Endothelial cell (in vitro differentiated cells): ENCODE results near the gene IFT27. TPM values are rescaled to one million over a fixed set of nuclear protein-coding genes. Genes with fewer than 3 reads are reported as not detected.
A peak's percentile ranks its signal among the peaks of the same experiment; 100 is the strongest.

Source experiments
- DNase-seq: peaks from one replicate; pipeline ENCODE4 v3.0.0; 2021; ENCODE audit warnings: low spot score
- H3K27ac Mint-ChIP-seq: one replicate; pipeline ENCODE4 v1.8.0; 2021; ENCODE audit warnings: mixed read lengths, inconsistent platforms; ENCODE audit not compliant: unreplicated experiment
- H3K27me3 Mint-ChIP-seq: one replicate; pipeline ENCODE4 v1.8.0; 2021; ENCODE audit warnings: mild to moderate bottlenecking, moderate library complexity, mixed read lengths, inconsistent platforms; ENCODE audit not compliant: unreplicated experiment
- H3K36me3 Mint-ChIP-seq: one replicate; pipeline ENCODE4 v1.8.0; 2021; ENCODE audit warnings: mild to moderate bottlenecking, low read depth, mixed read lengths, inconsistent platforms; ENCODE audit not compliant: unreplicated experiment
- H3K4me1 Mint-ChIP-seq: one replicate; pipeline ENCODE4 v1.8.0; 2021; ENCODE audit warnings: mild to moderate bottlenecking, mixed read lengths, inconsistent platforms; ENCODE audit not compliant: unreplicated experiment
- H3K4me3 Mint-ChIP-seq: one replicate; pipeline ENCODE4 v1.8.0; 2021; ENCODE audit warnings: mild to moderate bottlenecking, mixed read lengths, inconsistent platforms; ENCODE audit not compliant: unreplicated experiment
- H3K9me3 Mint-ChIP-seq: one replicate; pipeline ENCODE4 v1.8.0; 2021; ENCODE audit warnings: mixed read lengths, inconsistent platforms; ENCODE audit not compliant: unreplicated experiment
- total RNA-seq: library from RNA; stranded (reverse); fragmentation: NEBNext Ultra II Directional; extraction: Animal tissue kit (Norgen Biotek cat#: 25700); gene quantifications from one replicate; pipeline ENCODE4 v1.2.1, GENCODE V29; 2021; ENCODE audit not compliant: unreplicated experiment
- TF ChIP-seq, protein P1 (sequence below): fragments of 200-600 bp; sonication (generic); IDR thresholded peaks from one replicate; pipeline ENCODE4 v1.5.0; 2021; ENCODE audit warnings: antibody characterized with exemption; ENCODE audit not compliant: unreplicated experiment

Gene IFT27
- total RNA-seq, 1 donor from 2014 or later: 51.1 TPM

DNA sequence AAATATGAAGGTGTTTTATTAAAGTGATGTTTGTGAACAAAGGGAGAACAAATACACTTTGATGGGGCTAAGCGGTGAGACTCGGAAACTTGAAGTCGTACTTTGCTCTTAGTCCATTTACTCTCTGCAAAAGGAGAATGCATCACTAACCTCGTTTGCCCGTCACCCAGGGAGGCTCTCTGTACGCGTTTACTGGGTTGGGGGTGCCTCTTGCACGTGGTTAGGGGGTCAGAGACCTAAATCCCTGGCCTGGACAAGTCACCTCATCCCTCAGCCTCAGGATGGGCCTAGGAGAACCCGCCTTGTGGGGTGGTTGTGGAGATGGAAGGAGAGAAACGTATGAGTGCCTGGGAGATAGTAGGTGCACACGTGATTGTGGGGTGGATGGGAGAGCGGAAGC, 803 bp upstream of the IFT27 start:
- no peak for DNase-seq
- Mint-ChIP-seq H3K27me3 (peaks cover 6% of the 10 kb centered on the region), H3K27ac (no peak overlapping the region), H3K9me3 (no peaks in the 10 kb centered on the region), H3K4me3 (peak overlapping the region; percentile 92), H3K36me3 (peaks cover 11% of the 10 kb centered on the region), H3K4me1 (peaks cover 11% of the 10 kb centered on the region)
- TF ChIP-seq, protein P1, sequence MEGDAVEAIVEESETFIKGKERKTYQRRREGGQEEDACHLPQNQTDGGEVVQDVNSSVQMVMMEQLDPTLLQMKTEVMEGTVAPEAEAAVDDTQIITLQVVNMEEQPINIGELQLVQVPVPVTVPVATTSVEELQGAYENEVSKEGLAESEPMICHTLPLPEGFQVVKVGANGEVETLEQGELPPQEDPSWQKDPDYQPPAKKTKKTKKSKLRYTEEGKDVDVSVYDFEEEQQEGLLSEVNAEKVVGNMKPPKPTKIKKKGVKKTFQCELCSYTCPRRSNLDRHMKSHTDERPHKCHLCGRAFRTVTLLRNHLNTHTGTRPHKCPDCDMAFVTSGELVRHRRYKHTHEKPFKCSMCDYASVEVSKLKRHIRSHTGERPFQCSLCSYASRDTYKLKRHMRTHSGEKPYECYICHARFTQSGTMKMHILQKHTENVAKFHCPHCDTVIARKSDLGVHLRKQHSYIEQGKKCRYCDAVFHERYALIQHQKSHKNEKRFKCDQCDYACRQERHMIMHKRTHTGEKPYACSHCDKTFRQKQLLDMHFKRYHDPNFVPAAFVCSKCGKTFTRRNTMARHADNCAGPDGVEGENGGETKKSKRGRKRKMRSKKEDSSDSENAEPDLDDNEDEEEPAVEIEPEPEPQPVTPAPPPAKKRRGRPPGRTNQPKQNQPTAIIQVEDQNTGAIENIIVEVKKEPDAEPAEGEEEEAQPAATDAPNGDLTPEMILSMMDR: no peak

DNA sequence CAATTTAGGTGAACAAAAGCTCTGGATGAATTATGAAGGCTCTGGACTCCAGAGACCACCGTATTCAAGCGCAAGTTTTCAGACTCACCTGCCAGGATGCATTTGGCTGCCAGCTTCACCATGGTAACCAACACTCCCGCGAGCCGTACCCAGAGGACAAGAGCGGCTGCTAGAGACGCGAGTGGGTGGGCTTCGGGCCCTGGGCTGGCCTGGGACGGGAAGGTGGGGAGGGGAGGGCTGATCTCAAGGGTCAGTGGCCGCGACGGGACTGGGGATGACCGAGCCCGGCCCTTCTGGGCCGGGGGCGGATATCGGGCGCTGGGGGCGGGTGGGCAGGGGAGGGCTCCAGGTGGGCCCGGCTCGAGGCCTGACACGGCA, 344 bp downstream of the IFT27 start:
- Mint-ChIP-seq H3K4me1 (peaks cover 20% of the 10 kb centered on the region), H3K4me3 (peak overlapping the region; percentile 94), H3K36me3 (peaks cover 14% of the 10 kb centered on the region), H3K9me3 (no peaks in the 10 kb centered on the region), H3K27me3 (peaks cover 9% of the 10 kb centered on the region), H3K27ac (peak overlapping the region; percentile 93)
- peak; percentile 48 for DNase-seq
- TF ChIP-seq, protein P1: no peak

DNA sequence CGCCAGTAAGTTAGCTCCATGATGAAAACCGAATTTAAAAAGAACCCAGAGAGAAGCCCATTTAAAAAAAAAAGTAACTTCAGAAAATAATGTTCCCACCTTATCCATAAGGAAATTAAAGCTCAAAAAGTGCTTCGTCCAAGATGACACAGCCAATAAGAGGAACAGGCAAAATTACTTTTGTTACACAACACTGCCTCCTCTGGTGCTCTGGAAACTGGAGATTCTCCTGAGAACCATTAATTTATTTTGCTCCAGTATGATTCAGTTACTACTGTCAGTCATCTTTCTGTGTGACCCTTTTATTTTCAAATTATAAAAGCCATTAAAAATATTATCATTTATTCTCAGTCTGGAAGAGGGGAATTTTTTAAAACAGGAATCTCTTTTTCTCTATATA, 2.0 kb downstream of the IFT27 start:
- no peak for DNase-seq
- no peak overlapping the region for H3K4me3 Mint-ChIP-seq
- TF ChIP-seq, protein P1: peak; percentile 26
- H3K27me3 Mint-ChIP-seq: peaks cover 13% of the 10 kb centered on the region
- peaks cover 18% of the 10 kb centered on the region for H3K36me3 Mint-ChIP-seq
- no peaks in the 10 kb centered on the region for H3K9me3 Mint-ChIP-seq
- peaks cover 24% of the 10 kb centered on the region for H3K4me1 Mint-ChIP-seq
- H3K27ac Mint-ChIP-seq: no peak overlapping the region

DNA sequence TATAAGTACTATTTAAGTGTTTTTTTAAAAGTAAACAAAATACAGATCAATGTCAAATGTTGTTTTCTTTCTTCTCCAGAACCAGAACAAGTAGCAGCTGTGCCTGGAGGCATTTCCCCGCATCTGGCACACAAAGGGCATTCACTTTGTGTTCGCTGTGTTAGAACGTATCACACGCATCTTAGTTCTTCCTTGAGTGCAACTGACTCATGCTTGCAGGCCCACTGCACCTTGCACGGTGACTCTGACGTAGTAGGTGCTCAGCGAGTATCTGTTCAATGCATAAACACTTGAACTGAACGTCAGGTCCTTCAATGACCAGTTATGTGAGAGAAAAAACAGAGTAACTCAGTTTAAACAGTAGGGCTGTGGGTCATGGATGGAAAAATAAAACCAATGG, 3.5 kb downstream of the IFT27 start:
- TF ChIP-seq, protein P1: no peak
- Mint-ChIP-seq H3K4me1 (peaks cover 24% of the 10 kb centered on the region), H3K4me3 (no peak overlapping the region), H3K36me3 (peaks cover 18% of the 10 kb centered on the region), H3K27ac (no peak overlapping the region), H3K27me3 (peaks cover 13% of the 10 kb centered on the region), H3K9me3 (no peaks in the 10 kb centered on the region)
- DNase-seq: no peak

DNA sequence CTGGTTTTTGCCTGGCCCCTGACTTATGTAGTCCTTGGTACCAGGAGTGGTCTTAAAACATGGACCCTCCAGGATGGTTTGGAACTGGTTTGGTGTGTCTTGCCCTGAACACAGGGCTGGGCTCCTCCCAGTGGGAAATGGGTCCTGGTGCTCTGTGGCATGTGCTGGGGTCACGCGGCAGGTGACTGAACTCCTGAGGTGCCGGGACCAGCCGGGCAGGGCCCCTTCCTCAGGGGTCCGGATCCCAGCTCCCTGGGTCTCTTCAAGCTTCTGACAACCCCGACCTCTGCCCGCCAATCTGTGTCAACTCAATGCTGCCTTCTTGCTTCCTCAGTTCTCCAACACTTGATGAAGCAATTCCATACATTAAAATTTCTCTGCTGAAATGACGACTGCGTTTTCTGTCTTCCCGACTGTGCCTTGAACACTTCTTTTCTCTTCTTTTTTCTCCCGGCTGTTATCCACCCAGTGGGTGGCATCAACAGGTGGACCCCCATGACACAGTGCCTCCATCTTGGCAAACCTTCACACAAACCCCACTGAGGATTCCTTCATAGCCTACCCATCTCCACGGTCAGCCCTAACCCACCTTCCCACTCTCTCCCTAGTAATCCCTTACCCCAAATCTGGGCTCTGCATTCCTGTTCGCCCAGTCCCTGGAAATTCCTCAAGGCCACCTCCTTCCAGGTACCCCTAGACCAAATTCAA, 4.4 kb downstream of the IFT27 start:
- peaks cover 12% of the 10 kb centered on the region for H3K27me3 Mint-ChIP-seq
- DNase-seq: no peak
- H3K27ac Mint-ChIP-seq: no peak overlapping the region
- H3K9me3 Mint-ChIP-seq: no peaks in the 10 kb centered on the region
- peak overlapping the region; percentile 56 for H3K4me3 Mint-ChIP-seq
- TF ChIP-seq, protein P1: no peak
- peaks cover 24% of the 10 kb centered on the region for H3K4me1 Mint-ChIP-seq
- H3K36me3 Mint-ChIP-seq: peaks cover 21% of the 10 kb centered on the region
